Measurements from ENCODE around the gene ZCCHC9. TPM values are rescaled to one million over a fixed set of nuclear protein-coding genes. Genes with fewer than 3 reads are reported as not detected.
"Not testable (repeated sequence)": the region's sequence is repeated elsewhere in the genome, so short reads cannot be mapped to it uniquely, and the experiment has no call there.

Gene ZCCHC9
- total RNA-seq, 1 experiment from 2014 or later = 11.3 TPM

DNA sequence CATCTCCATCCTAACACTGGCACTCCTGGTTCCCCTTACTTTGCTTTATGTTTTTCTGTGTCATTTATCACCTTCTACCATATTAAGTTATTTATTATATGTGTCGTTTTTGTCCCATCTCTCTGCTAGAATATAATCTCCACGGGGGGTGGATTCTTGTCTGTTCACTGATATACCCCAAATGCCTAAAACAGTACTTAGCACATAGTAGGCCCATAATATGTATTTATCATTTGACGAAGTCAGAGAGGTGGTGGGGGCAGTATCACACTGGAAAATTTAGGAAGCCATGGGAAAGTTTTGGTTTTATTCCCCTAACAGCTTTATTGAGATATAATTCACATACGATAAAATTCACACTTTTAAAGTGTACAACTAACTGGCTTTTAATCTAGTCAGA lies 14.4 kb downstream of the ZCCHC9 start:
- Histone ChIP-seq H3K36me3 (replicated peaks; ENCODE audit: control insufficient read depth, insufficient read depth, low read length) (no peaks in the 10 kb centered on the region; the same call in 1 of the 2 replicates), H3K4me3 (ENCODE audit: insufficient read depth, low read depth, low read length) (no peak overlapping the region), H3K27me3 (ENCODE audit: control insufficient read depth, insufficient read depth, low read length) (no peaks in the 10 kb centered on the region)
- DNase-seq = no peak

DNA sequence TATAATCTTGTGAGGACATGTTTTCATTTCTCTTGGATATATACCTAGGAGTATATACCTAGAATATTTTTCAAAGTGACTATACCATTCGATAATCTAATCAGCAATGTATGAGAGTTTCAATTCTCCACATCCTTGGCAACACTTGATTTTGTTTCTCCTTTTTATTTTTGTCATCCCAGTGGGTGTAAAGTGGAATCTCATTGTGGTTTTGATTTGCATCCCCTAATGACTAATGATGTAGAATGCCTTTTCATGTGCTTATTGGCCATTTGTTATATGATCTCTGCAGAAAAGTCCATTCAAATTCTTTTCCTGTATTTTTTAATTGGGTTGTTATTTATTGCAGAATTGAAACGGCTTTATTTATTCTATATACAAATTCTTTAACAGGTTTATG lies 15.2 kb downstream of the ZCCHC9 start:
- Histone ChIP-seq H3K27me3 (ENCODE audit: control insufficient read depth, insufficient read depth, low read length) (no peaks in the 10 kb centered on the region), H3K36me3 (replicated peaks; ENCODE audit: control insufficient read depth, insufficient read depth, low read length) (no peaks in the 10 kb centered on the region; the same call in 1 of the 2 replicates), H3K4me3 (ENCODE audit: insufficient read depth, low read depth, low read length) (no peak overlapping the region)
- no peak for DNase-seq

- Histone ChIP-seq H3K27me3 (ENCODE audit: control insufficient read depth, insufficient read depth, low read length) (no peaks in the 10 kb centered on the region), H3K36me3 (replicated peaks; ENCODE audit: control insufficient read depth, insufficient read depth, low read length) (no peaks in the 10 kb centered on the region; the same call in 1 of the 2 replicates), H3K4me3 (ENCODE audit: insufficient read depth, low read depth, low read length) (no peak overlapping the region)
- DNase-seq = no peak
These were observed 16.1 kb downstream of the ZCCHC9 start for GRCh38 chr5:81317536-81317935.

- no peaks in the 10 kb centered on the region for H3K27me3 ChIP-seq (ENCODE audit: control insufficient read depth, insufficient read depth, low read length)
- H3K36me3 ChIP-seq (replicated peaks; ENCODE audit: control insufficient read depth, insufficient read depth, low read length) = no peaks in the 10 kb centered on the region
- H3K4me3 ChIP-seq (ENCODE audit: insufficient read depth, low read depth, low read length) = no peak overlapping the region
- no peak for DNase-seq
These were observed 25.2 kb downstream of the ZCCHC9 start for GRCh38 chr5:81326554-81326953.

GRCh38 chr5:81334304-81335061 lies 33.1 kb downstream of the ZCCHC9 start:
- no peak for DNase-seq
- Histone ChIP-seq H3K4me3 (ENCODE audit: insufficient read depth, low read depth, low read length) (no peak overlapping the region), H3K36me3 (replicated peaks; ENCODE audit: control insufficient read depth, insufficient read depth, low read length) (no peaks in the 10 kb centered on the region), H3K27me3 (ENCODE audit: control insufficient read depth, insufficient read depth, low read length) (no peaks in the 10 kb centered on the region)

GRCh38 chr5:81335946-81336345 lies 34.6 kb downstream of the ZCCHC9 start:
- no peak overlapping the region for H3K4me3 ChIP-seq (ENCODE audit: insufficient read depth, low read depth, low read length)
- no peaks in the 10 kb centered on the region for H3K27me3 ChIP-seq (ENCODE audit: control insufficient read depth, insufficient read depth, low read length)
- H3K36me3 ChIP-seq (replicated peaks; ENCODE audit: control insufficient read depth, insufficient read depth, low read length) = no peaks in the 10 kb centered on the region
- no peak for DNase-seq

GRCh38 chr5:81336556-81336955 lies 35.2 kb downstream of the ZCCHC9 start:
- no peak overlapping the region for H3K4me3 ChIP-seq (ENCODE audit: insufficient read depth, low read depth, low read length)
- DNase-seq = no peak
- no peaks in the 10 kb centered on the region for H3K36me3 ChIP-seq (replicated peaks; ENCODE audit: control insufficient read depth, insufficient read depth, low read length)
- no peaks in the 10 kb centered on the region for H3K27me3 ChIP-seq (ENCODE audit: control insufficient read depth, insufficient read depth, low read length)

GRCh38 chr5:81337803-81338202 lies 36.4 kb downstream of the ZCCHC9 start:
- no peaks in the 10 kb centered on the region for H3K36me3 ChIP-seq (replicated peaks; ENCODE audit: control insufficient read depth, insufficient read depth, low read length)
- no peak overlapping the region for H3K4me3 ChIP-seq (ENCODE audit: insufficient read depth, low read depth, low read length)
- H3K27me3 ChIP-seq (ENCODE audit: control insufficient read depth, insufficient read depth, low read length) = no peaks in the 10 kb centered on the region
- no peak for DNase-seq

- H3K27me3 ChIP-seq (ENCODE audit: control insufficient read depth, insufficient read depth, low read length); H3K36me3 ChIP-seq (replicated peaks; ENCODE audit: control insufficient read depth, insufficient read depth, low read length); H3K4me3 ChIP-seq (ENCODE audit: insufficient read depth, low read depth, low read length); DNase-seq: not testable (repeated sequence)
These were observed 36.8 kb downstream of the ZCCHC9 start for GRCh38 chr5:81338213-81338612.

DNA sequence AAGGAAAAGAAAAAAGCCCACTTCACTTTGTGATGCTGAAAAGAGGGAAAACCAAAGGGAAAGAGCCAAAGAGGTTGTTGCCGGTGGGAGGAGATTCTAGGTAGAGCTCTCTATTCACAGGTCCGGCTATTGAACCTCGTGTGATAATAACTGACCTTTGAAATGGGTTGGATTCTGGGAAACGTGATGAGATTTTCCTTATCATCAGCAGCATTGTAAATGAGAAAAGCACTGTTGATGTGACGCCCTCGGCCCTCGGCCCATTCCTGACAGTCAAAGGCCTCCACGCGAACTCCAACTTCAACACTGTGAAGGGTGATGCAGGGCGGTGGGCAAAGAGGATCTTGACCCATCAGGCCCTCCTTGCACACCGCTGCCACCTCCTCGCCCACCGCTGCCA lies 43.3 kb downstream of the ZCCHC9 start:
- no peak for DNase-seq
- no peaks in the 10 kb centered on the region for H3K36me3 ChIP-seq (replicated peaks; ENCODE audit: control insufficient read depth, insufficient read depth, low read length)
- no peaks in the 10 kb centered on the region for H3K27me3 ChIP-seq (ENCODE audit: control insufficient read depth, insufficient read depth, low read length)
- H3K4me3 ChIP-seq (ENCODE audit: insufficient read depth, low read depth, low read length) = no peak overlapping the region

DNA sequence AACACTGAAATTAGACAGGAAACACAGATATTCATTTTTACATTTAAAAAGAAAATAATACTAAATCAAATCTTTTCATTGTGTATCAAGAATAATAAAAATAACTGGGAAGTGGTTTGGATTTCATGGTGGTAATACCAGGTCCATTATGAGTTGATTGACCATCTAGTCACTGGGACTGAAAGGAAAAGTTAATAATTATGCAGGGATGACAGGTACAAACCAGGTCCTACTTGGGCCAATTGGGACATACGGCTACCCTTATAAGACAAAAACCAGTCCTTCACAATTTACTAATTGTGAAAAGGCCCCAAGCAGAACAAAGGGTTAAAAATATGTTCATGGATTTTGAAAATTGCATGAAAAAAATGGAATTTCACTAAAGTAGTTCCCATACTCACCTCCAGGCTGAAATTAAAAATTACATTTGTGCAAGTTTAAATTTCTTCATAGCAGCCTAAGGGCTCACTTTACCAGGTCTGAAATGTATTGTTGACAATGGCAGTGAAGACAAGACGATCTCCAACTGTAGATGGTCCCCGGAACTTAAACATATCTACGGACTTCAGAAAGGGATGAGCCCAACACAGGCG lies 44.1 kb downstream of the ZCCHC9 start:
- no peak for DNase-seq
- Histone ChIP-seq H3K4me3 (ENCODE audit: insufficient read depth, low read depth, low read length) (no peak overlapping the region), H3K36me3 (replicated peaks; ENCODE audit: control insufficient read depth, insufficient read depth, low read length) (no peaks in the 10 kb centered on the region), H3K27me3 (ENCODE audit: control insufficient read depth, insufficient read depth, low read length) (no peaks in the 10 kb centered on the region)

GRCh38 chr5:81349161-81349560 lies 47.8 kb downstream of the ZCCHC9 start:
- H3K36me3 ChIP-seq (replicated peaks; ENCODE audit: control insufficient read depth, insufficient read depth, low read length) = no peaks in the 10 kb centered on the region
- DNase-seq = peak; percentile 15
- H3K27me3 ChIP-seq (ENCODE audit: control insufficient read depth, insufficient read depth, low read length) = no peaks in the 10 kb centered on the region
- no peak overlapping the region for H3K4me3 ChIP-seq (ENCODE audit: insufficient read depth, low read depth, low read length)

DNA sequence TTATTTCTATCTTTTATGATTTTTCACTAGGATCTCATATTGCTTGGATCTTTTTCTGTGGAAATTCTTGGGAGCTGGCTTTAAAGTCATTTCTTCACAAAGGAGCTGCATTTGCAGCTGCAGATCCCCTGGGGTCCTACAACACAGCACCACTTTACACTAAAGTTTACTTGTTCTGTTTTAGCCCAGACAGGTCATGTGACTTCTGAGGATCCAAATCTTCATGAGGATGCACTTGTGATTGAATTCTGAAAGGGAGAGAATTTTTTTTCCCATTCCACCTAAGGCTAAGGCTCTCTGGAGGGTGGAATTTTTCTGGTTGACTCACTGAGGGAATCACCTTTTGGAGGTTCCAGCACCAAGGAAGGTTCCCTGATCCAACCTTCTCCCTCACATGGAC lies 49.1 kb downstream of the ZCCHC9 start:
- H3K36me3 ChIP-seq (replicated peaks; ENCODE audit: control insufficient read depth, insufficient read depth, low read length) = no peaks in the 10 kb centered on the region
- DNase-seq = no peak
- H3K4me3 ChIP-seq (ENCODE audit: insufficient read depth, low read depth, low read length) = no peak overlapping the region
- H3K27me3 ChIP-seq (ENCODE audit: control insufficient read depth, insufficient read depth, low read length) = no peaks in the 10 kb centered on the region

- no peak for DNase-seq
- no peak overlapping the region for H3K4me3 ChIP-seq (ENCODE audit: insufficient read depth, low read depth, low read length)
- no peaks in the 10 kb centered on the region for H3K27me3 ChIP-seq (ENCODE audit: control insufficient read depth, insufficient read depth, low read length)
- H3K36me3 ChIP-seq (replicated peaks; ENCODE audit: control insufficient read depth, insufficient read depth, low read length) = no peaks in the 10 kb centered on the region
These were observed 51.8 kb downstream of the ZCCHC9 start for GRCh38 chr5:81353189-81353588.

DNA sequence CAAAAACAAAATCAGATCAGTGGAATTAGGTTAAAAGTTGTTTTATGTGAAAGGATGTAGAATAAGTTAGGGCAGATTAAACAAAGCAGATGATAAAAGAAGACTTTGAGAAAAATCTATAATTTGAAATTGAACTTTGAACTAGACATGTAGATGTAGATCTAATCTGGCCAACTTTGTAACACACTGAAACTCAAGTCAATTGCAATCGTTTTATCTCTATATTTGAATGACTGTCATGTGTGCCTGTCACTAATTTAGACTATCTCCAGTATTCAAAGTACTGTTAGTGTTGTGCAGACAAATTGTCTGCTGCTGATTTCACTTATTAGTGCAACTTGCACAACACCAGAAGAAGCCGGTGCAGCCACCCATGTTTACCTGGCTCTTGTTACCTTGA lies 52.7 kb downstream of the ZCCHC9 start:
- H3K4me3 ChIP-seq (ENCODE audit: insufficient read depth, low read depth, low read length) = no peak overlapping the region
- DNase-seq = no peak

More for the DNA sequence above, 52.7 kb downstream of the ZCCHC9 start:
- no peaks in the 10 kb centered on the region for H3K27me3 ChIP-seq (ENCODE audit: control insufficient read depth, insufficient read depth, low read length)
- H3K36me3 ChIP-seq (replicated peaks; ENCODE audit: control insufficient read depth, insufficient read depth, low read length) = no peaks in the 10 kb centered on the region

All from H7 (cell line).